IMR-90 (cell line): Measurements from ENCODE around the gene SSBP2. TPM values are rescaled to one million over a fixed set of nuclear protein-coding genes. Genes with fewer than 3 reads are reported as not detected.

Source experiments
- ATAC-seq: fragments of 200-7000 bp; cut with Tn5 transposase; 2 replicates; pipeline ENCODE4 v1.9.1; 2020; ENCODE audit warnings: low read depth, mild to moderate bottlenecking, moderate library complexity
- BruUV-seq: library from RNA; stranded (reverse); fragments of 400-500 nt; replicated peaks from 2 replicates; lab custom pipeline; 2021; lab: Mats Ljungman, UMichigan
- CTCF ChIA-PET: fragments of 300-600 bp; formaldehyde crosslinking; extraction: SDS; loops from one replicate; lab custom pipeline; 2021; ENCODE audit warnings: antibody characterized with exemption; lab: Yijun Ruan, JAX
- POLR2A ChIA-PET: fragments of 300-600 bp; sonication (Branson Sonifier 250); formaldehyde crosslinking; loops from one replicate; lab custom pipeline; 2022; ENCODE audit warnings: antibody characterized with exemption; ENCODE audit not compliant: unreplicated experiment; lab: Charles Lee
- DNase-seq: peaks from one replicate; pipeline ENCODE4 v3.0.0; 2013
- H2AFZ ChIP-seq: replicated peaks from 2 replicates; pipeline ENCODE3; 2013; ENCODE audit warnings: low read length, mild to moderate bottlenecking; ENCODE audit not compliant: poor library complexity
- H2AK5ac ChIP-seq: 2 replicates; pipeline ENCODE4 v1.6.1; 2013; ENCODE audit warnings: low read depth, low read length, inconsistent platforms
- H2AK9ac ChIP-seq: replicated peaks from 2 replicates; pipeline ENCODE3; 2013; ENCODE audit warnings: mild to moderate bottlenecking, low read depth, low read length, moderate library complexity; ENCODE audit not compliant: poor library complexity
- H2BK120ac ChIP-seq: 2 replicates; pipeline ENCODE4 v1.6.1; 2013; ENCODE audit warnings: low read depth, low read length, inconsistent platforms
- H2BK15ac ChIP-seq: 3 replicates; pipeline ENCODE4 v1.6.1; 2013; ENCODE audit warnings: low read depth, low read length, inconsistent platforms
- H2BK20ac ChIP-seq: 2 replicates; pipeline ENCODE4 v1.6.1; 2013; ENCODE audit warnings: low read depth, mild to moderate bottlenecking, inconsistent platforms, low read length, moderate library complexity
- H2BK5ac ChIP-seq: 2 replicates; pipeline ENCODE4 v1.6.1; 2013; ENCODE audit warnings: mild to moderate bottlenecking, low read depth, low read length, inconsistent platforms; ENCODE audit not compliant: poor library complexity, severe bottlenecking
- H3K14ac ChIP-seq: replicated peaks from 2 replicates; pipeline ENCODE4 v1.6.1; 2013; ENCODE audit warnings: low read depth, low read length, inconsistent platforms
- H3K18ac ChIP-seq: 2 replicates; pipeline ENCODE4 v1.6.1; 2013; ENCODE audit warnings: low read depth, low read length, control low read depth
- H3K23ac ChIP-seq: 2 replicates; pipeline ENCODE4 v1.6.1; 2013; ENCODE audit warnings: low read depth, low read length, inconsistent platforms
- H3K27ac ChIP-seq: 2 replicates; pipeline ENCODE4 v1.5.1; 2013; ENCODE audit warnings: mild to moderate bottlenecking, control low read depth, low read length; ENCODE audit not compliant: insufficient read depth
- H3K27me3 ChIP-seq: 2 replicates; pipeline ENCODE4 v1.6.1; 2013; ENCODE audit warnings: low read length; ENCODE audit not compliant: control insufficient read depth, insufficient read depth
- H3K36me3 ChIP-seq: 2 replicates; pipeline ENCODE4 v1.6.1; 2013; ENCODE audit warnings: low read length, mixed read lengths; ENCODE audit not compliant: control insufficient read depth, insufficient read depth
- H3K4ac ChIP-seq: 2 replicates; pipeline ENCODE4 v1.6.1; 2013; ENCODE audit warnings: low read depth, low read length, inconsistent platforms
- H3K4me1 ChIP-seq: 2 replicates; pipeline ENCODE4 v1.6.1; 2013; ENCODE audit warnings: low read length, mixed read lengths; ENCODE audit not compliant: control insufficient read depth, insufficient read depth
- H3K4me2 ChIP-seq: 2 replicates; pipeline ENCODE4 v1.6.1; 2013; ENCODE audit warnings: low read depth, mild to moderate bottlenecking, control low read depth, low read length, moderate library complexity
- H3K4me3 ChIP-seq: 2 replicates; pipeline ENCODE4 v1.5.1; 2013; ENCODE audit warnings: low read depth, mild to moderate bottlenecking, control low read depth, low read length, moderate library complexity; ENCODE audit not compliant: insufficient read depth
- H3K56ac ChIP-seq: 2 replicates; pipeline ENCODE4 v1.6.1; 2013; ENCODE audit warnings: low read length, inconsistent platforms; ENCODE audit not compliant: insufficient read depth; ENCODE audit errors: extremely low read depth
- H3K79me1 ChIP-seq, 2 experiments: 2 replicates each; pipeline ENCODE4 v1.6.1; 2013; ENCODE audit warnings: low read length in 2 of 2, inconsistent platforms in 1 of 2, low read depth in 1 of 2
- H3K9ac ChIP-seq: 2 replicates; pipeline ENCODE4 v1.6.1; 2013; ENCODE audit warnings: low read depth, low read length, control low read depth
- H3K9me1 ChIP-seq: 2 replicates; pipeline ENCODE4 v1.6.1; 2013; ENCODE audit warnings: low read length, inconsistent platforms; ENCODE audit not compliant: insufficient read depth
- H3K9me3 ChIP-seq: 2 replicates; pipeline ENCODE4 v1.6.1; 2013; ENCODE audit warnings: low read length; ENCODE audit not compliant: control insufficient read depth, insufficient read depth
- H4K20me1 ChIP-seq: 2 replicates; pipeline ENCODE4 v1.6.1; 2013; ENCODE audit warnings: low read length, inconsistent platforms; ENCODE audit not compliant: insufficient read depth
- H4K5ac ChIP-seq: 2 replicates; pipeline ENCODE4 v1.6.1; 2013; ENCODE audit warnings: mild to moderate bottlenecking, low read depth, low read length, control low read depth
- H4K8ac ChIP-seq, 2 experiments: 2 replicates each; pipeline ENCODE4 v1.6.1; 2013; ENCODE audit warnings: low read depth in 2 of 2, low read length in 2 of 2, control low read depth in 1 of 2, inconsistent platforms in 1 of 2
- H4K91ac ChIP-seq: 2 replicates; pipeline ENCODE4 v1.6.1; 2013; ENCODE audit warnings: low read depth, low read length, inconsistent platforms; ENCODE audit not compliant: insufficient read depth
- MXI1 ChIP-seq: IDR thresholded peaks from 2 replicates; pipeline ENCODE4 v1.6.1; 2012; ENCODE audit warnings: low read depth, mild to moderate bottlenecking, low read length, moderate library complexity, borderline replicate concordance
- RFX5 ChIP-seq: IDR thresholded peaks from 2 replicates; pipeline ENCODE4 v1.8.0; 2012; ENCODE audit warnings: low read depth, mild to moderate bottlenecking, low read length, moderate library complexity
- WGBS, 2 experiments: methylation state at CpG; one replicate each; pipeline versions ENCODE4 v1.1.5 to v1.1.7; 2013; ENCODE audit warnings: missing lambda C conversion rate in 2 of 2; ENCODE audit not compliant: insufficient read length in 1 of 2; ENCODE audit errors: extremely low coverage in 2 of 2; 5-methylcytosine and 5-hydroxymethylcytosine counted together
- dilution Hi-C: fragments of 300-500 bp; cut with HindIII; formaldehyde crosslinking; loops from one replicate; pipeline ENCODE4 v1.14.3; 2018; ENCODE audit warnings: low sequenced_read_pairs; ENCODE audit not compliant: unreplicated experiment
- in situ Hi-C: fragments of 300-500 bp; cut with MboI; formaldehyde crosslinking; loops from 3 replicates; pipeline ENCODE4 v1.14.3; 2019; ENCODE audit warnings: low sequenced_read_pairs, inconsistent platforms, mixed read lengths
- intact Hi-C: fragments of 100-400 bp; cut with micrococcal nuclease; formaldehyde crosslinking; loops from 2 replicates; pipeline ENCODE4 v1.10.0; 2022
- polyA plus RNA-seq, 3 experiments: library from polyadenylated mRNA; depleted of rRNA; stranded (reverse); fragments of >200 nt; gene quantifications; 2 replicates each; pipeline ENCODE4 v1.2.3, GENCODE V29; 2012; ENCODE audit warnings: low replicate concordance in 1 of 3
- total RNA-seq: library from RNA; depleted of rRNA; stranded (reverse); fragments of >200 nt; gene quantifications from 2 replicates; pipeline ENCODE4 v1.2.3, GENCODE V29; 2012

SSBP2 gene
- total and polyA plus RNA-seq, 2 of the 4 experiments (the other 2 are of a cell fraction) = 38.4 to 42.7 TPM

DNA sequence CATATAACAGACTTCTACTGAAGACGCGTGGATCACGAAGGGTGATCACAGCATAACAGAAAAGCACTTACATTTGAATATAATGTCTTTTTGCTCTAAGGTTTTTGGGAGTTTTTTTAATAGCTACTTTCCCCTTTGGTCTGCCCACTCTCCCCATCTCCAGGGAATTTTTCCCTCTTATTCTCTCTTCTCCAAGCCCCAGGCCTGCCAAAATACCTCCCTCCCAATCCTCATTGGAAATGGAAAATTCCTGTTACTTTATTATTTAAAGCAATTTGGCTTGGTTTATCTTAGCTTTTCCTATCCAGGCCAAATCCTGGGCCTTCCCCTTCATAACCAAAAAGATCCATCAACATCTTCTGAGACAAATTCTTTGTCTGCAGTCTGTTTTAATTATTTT lies 22.3 kb upstream of the SSBP2 start:
- no CpG with 5 or more reads among the region's 3 CpGs for WGBS, 2 experiments
- H3K4me1 ChIP-seq = peaks cover 2% of the 10 kb centered on the region
- no peak overlapping the region for H4K91ac ChIP-seq
- H3K9me1 ChIP-seq = peaks cover 5% of the 10 kb centered on the region; the same call in 1 of the 2 replicates
- no peak overlapping the region for H4K8ac ChIP-seq
- H3K18ac ChIP-seq = no peak overlapping the region
- H2AFZ ChIP-seq = no peak overlapping the region
- DNase-seq = no peak
- no peak overlapping the region for H2AK9ac ChIP-seq
- H3K9ac ChIP-seq = no peak overlapping the region
- H2BK5ac ChIP-seq = no peak overlapping the region
- no peak overlapping the region for H3K23ac ChIP-seq
- no TSS peak for BruUV-seq
- dilution Hi-C loops (no loop called here), intact Hi-C loops (no loop called here), in situ Hi-C loops (loop anchor here (25.0 kb wide), 1 partner anchor 389 kb away; no protein-coding TSS in a partner anchor)
- no peak overlapping the region for H4K5ac ChIP-seq
- TF ChIP-seq MXI1 (no peak), RFX5 (no peak)
- H3K4me2 ChIP-seq = no peak overlapping the region
- no peak for ATAC-seq
- no peak overlapping the region for H2BK20ac ChIP-seq
- no peaks in the 10 kb centered on the region for H3K79me1 ChIP-seq
- no peak overlapping the region for H2AK5ac ChIP-seq
- H3K27ac ChIP-seq = no peak overlapping the region
- no peaks in the 10 kb centered on the region for H3K27me3 ChIP-seq
- no peak overlapping the region for H2BK120ac ChIP-seq
- no peak overlapping the region for H3K14ac ChIP-seq
- H2BK15ac ChIP-seq = no peak overlapping the region
- H3K4me3 ChIP-seq = no peak overlapping the region
- ChIA-PET POLR2A (no interaction called here), CTCF (no interaction called here)
- H3K56ac ChIP-seq = no peak overlapping the region
- H4K20me1 ChIP-seq = no peaks in the 10 kb centered on the region
- no peak overlapping the region for H3K4ac ChIP-seq
- no peaks in the 10 kb centered on the region for H3K9me3 ChIP-seq
- no peaks in the 10 kb centered on the region for H3K36me3 ChIP-seq
